Measurements from ENCODE around the gene TWSG1.

Gene TWSG1

GRCh38 chr18:9334329-9334972 lies at the start of gene TWSG1:
Gene TWSG1 (plus strand): TSS chr18:9334773. CDS start chr18:9337230, 2,457 bp downstream.
- peak; percentile 83 to 89 for DNase-seq (ENCODE audit: low read depth in 1 of 2, low spot score in 1 of 2)

- no peak for DNase-seq (ENCODE audit: low read depth in 1 of 2, low spot score in 1 of 2)
Measured at GRCh38 chr18:9285604-9286003, 49.0 kb upstream of the TWSG1 start.

- no peak for DNase-seq (ENCODE audit: low read depth in 1 of 2, low spot score in 1 of 2)
Measured at GRCh38 chr18:9287036-9287435, 47.5 kb upstream of the TWSG1 start.

- DNase-seq (ENCODE audit: low read depth in 1 of 2, low spot score in 1 of 2): no peak
Measured at GRCh38 chr18:9289698-9290097, 44.9 kb upstream of the TWSG1 start.

DNA sequence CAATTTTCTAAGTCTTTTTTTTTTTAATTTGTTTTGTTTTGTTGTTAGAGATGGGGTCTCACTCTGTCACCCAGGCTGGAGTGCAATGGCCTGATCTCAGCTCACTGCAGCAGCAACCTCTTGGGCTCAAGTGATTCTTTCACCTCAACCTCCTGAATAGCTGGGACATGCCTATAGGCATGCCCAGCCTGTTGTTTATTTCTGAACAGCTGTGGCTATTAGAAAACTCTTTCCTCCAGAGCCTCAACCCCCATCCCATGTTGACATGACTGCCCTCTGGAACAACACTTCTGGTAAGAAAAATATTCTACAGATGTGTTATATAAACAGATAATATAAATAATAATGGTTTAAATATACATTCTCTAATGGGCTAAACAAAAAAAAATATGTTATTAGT lies 44.4 kb upstream of the TWSG1 start:
- DNase-seq (ENCODE audit: low read depth in 1 of 2, low spot score in 1 of 2): no peak

DNA sequence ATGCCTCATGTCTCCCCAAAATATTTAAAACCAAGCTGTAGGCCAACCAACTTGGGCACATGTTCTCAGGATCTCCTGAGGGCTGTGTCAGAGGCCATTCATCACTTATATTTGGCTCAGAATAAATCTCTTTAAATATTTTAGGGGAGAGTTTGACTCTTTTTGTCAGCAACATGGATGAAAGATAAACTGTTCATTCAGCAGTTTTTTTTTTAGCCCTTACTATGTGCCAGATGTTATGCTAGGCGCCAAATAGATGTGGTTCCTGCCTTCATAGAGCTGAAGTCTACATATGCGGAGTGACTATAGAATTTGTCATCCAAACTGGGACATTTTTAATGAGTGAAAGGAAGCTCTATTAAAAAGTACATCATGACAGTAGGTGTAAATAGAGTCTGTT lies 42.5 kb upstream of the TWSG1 start:
- no peak for DNase-seq (ENCODE audit: low read depth in 1 of 2, low spot score in 1 of 2)

GRCh38 chr18:9293948-9294347 lies 40.6 kb upstream of the TWSG1 start:
- DNase-seq (ENCODE audit: low read depth in 1 of 2, low spot score in 1 of 2): no peak

GRCh38 chr18:9296233-9297006 lies 38.2 kb upstream of the TWSG1 start:
- no peak for DNase-seq (ENCODE audit: low read depth in 1 of 2, low spot score in 1 of 2)

DNA sequence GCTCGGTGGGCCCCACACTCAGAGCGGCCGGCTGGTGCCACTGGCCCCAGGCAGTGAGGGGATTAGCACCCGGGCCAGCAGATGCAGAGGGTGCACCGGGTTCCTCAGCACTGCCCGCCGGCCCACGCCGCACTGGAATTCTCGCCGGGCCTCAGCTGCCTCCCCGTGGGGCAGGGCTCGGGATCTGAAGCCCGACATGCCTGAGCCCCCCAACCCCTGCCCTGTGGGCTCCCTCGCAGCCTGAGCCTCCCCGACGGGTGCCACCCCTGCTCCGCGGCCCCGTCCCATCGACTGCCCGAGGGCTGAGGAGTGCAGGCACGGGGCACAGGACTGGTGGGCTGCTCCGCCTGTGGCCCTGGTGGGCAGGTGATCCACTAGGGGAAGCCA lies 37.6 kb upstream of the TWSG1 start:
- DNase-seq (ENCODE audit: low read depth in 1 of 2, low spot score in 1 of 2): no peak

DNA sequence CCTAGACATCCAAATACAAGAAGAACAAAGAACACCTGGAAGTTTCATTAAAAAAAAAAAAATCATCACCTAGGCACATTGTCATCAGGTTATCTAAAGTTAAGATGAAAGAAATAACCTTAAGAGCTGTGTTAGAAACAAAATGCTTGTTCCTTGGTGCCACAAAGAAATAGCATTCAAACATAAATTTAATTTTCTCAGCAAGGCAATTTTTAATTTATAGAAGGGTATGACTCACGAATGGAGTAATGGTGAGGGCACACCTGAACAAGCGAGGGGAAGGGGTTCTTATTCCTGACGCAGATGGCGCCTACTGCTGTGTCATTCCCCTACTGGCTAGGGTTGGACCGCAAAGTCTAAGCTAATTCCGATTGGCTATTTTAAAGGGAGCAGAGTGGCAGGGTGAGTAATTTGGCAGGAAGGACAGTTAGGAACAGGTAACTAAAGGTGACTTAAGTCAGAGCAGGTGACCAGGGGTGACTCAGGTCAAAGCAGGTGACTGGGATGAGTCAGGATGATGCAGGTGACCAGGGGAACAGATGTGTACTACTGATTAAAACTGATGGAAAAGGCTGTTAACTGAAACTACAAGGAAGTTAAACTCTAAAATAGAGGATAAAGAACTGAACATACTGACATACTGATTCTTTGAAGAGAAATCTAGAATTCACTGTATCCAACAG lies 30.0 kb upstream of the TWSG1 start:
- DNase-seq (ENCODE audit: low read depth in 1 of 2, low spot score in 1 of 2): no peak

DNA sequence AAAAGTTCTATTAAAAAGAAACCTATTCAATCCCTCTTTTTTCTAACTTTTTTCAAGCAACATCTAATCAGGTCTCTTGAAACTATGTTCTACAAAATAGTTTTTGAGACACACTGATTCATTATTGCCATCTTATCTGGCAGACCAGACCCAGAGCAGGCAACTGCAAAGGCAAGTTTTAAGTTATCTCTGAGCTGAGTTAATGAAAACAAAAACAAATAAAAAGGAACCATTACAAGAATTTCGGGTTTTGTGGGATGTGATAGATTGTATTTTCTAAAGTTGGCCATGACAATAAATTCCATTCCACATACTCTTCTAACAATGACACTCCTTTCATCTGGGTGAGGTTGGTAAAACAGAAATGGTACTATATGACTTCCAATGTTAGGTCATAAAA lies 15.2 kb upstream of the TWSG1 start:
- no peak for DNase-seq (ENCODE audit: low read depth in 1 of 2, low spot score in 1 of 2)

GRCh38 chr18:9321017-9321452 lies 13.5 kb upstream of the TWSG1 start:
- no peak for DNase-seq (ENCODE audit: low read depth in 1 of 2, low spot score in 1 of 2)

GRCh38 chr18:9321736-9322135 lies 12.8 kb upstream of the TWSG1 start:
- DNase-seq (ENCODE audit: low read depth in 1 of 2, low spot score in 1 of 2): no peak

DNA sequence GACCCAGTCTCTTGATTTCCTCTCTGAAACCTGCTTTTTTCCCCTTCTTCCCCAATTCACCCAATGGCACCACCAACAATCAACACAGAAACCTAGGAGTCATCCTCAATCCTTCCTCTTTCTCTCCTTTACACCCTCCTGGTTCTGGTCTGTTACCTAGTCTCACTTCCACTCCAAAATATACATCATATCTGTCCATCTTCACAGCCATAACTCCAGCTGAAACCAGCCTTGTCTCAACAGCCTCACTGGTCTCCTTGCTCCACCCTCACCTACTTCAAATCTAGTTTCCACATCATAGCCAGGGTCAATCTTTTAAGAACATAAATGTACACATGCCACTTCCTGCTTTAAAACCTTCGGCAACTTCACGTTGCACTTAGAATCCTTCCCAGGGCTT lies 11.8 kb upstream of the TWSG1 start:
- DNase-seq (ENCODE audit: low read depth in 1 of 2, low spot score in 1 of 2): no peak

GRCh38 chr18:9323750-9324445 lies 10.7 kb upstream of the TWSG1 start:
- DNase-seq (ENCODE audit: low read depth in 1 of 2, low spot score in 1 of 2): no peak

DNA sequence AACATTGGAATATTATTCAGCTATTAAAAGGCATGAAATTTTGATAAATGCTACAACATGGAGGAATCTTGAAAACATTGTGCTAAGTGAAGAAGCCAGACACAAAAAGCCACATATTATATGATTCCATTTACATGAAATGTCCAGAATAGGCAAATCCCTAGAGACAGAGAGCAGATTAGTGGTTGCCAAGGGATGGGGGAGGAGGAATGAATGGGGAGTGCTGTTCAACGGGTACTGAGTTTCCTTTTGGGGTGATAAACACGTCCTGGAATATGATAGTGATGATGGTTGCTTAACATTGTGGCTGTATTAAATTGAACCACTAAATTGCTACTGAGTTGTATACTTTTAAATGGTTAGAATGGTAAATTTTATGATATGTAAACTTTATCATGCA lies 8.9 kb upstream of the TWSG1 start:
- DNase-seq (ENCODE audit: low read depth in 1 of 2, low spot score in 1 of 2): no peak

GRCh38 chr18:9328776-9329175 lies 5.8 kb upstream of the TWSG1 start:
- no peak for DNase-seq (ENCODE audit: low read depth in 1 of 2, low spot score in 1 of 2)

DNA sequence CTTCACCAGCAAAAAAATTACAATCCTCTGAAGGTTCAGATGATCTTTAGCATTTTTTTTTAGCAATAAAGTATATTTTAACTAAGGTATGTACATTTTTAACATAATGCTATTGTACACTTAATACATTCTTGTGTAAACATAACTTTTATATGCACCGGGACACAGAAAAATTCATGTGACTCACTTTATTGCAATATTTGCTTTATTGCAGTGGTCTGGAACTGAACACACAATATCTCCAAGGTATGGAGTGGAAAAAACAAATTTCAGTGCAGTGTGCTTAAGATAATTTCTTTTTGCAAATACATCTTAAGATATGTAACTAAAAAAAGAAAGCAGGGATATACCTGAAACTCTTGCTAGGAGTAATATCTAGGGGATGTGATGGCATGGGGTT lies 5.1 kb upstream of the TWSG1 start:
- no peak for DNase-seq (ENCODE audit: low read depth in 1 of 2, low spot score in 1 of 2)

DNA sequence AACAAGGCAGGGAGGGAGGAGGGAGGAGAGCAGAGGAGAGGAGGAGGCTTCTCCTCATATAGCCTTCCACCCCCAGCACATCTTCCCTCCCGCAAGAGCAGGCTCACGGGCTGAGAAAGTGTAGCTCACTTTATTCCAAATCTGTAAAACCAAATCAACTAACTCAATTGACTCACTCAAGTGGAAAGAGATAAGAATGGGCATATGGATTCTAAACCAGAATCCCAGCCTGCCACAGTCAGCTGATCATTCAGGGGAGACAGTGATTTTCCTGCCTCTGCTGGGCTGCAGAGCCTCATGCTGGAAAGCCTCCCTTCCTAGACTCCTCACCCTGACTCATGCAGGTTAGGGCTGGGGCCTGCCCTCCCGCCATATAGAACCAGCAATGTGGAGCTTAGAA lies 4.2 kb upstream of the TWSG1 start:
- no peak for DNase-seq (ENCODE audit: low read depth in 1 of 2, low spot score in 1 of 2)

DNA sequence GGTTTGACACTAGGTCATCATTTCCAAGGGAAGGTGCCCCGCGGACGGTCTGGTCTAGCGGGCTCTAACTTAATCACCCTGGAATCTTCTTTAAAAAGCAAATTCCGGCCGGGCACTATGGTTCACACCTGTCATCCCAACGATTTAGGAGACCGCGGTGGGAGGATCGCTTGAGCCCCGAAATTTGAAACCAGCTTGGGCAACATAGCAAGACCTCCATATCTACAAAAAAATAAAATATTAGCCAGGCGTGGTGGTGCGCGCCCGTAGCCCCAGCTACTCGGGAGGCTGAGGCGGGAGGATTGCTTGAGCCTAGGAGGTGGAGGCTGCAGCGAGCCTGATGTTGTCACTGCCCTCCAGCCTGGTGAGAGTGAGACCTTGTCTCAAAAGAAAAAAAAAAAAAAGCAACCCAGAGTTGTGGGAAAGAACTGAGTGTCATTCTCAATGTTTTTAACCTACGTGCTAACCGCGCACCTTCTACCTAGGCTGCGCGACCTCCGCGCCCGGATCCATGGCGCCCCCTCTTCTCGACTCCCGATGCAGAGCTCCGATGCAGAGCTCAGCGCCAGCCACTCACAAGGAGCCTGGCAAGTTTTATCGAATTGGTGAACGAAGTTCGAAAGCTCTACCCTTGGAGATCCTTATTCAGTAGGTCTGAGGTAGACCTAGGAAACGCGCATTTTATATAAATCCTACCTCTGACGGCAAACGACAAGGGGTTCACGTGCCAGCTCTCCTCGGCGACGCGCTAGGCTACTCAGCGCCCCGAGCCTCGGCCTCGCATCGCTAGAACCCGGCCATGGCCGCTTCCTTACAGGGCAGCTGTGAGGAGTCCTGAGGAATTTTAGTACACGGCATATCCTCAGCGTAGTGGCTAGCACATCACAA lies 888 bp upstream of the TWSG1 start:
- DNase-seq (ENCODE audit: low read depth in 1 of 2, low spot score in 1 of 2): no peak
